ENCODE data around the gene PTPRT.

The PTPRT gene

GRCh38 chr20:42988319-42988718, 201.4 kb downstream of the PTPRT start:
- Histone ChIP-seq H3K9ac (ENCODE audit: low read length) (no peak overlapping the region), H3K9me3 (ENCODE audit: insufficient read depth, low read length) (no peaks in the 10 kb centered on the region), H2AFZ (ENCODE audit: low read depth, low read length, severe bottlenecking) (no peak overlapping the region), H3K36me3 (ENCODE audit: low read length) (no peaks in the 10 kb centered on the region), H3K79me2 (ENCODE audit: insufficient read depth, low read length) (no peaks in the 10 kb centered on the region), H3K27ac (ENCODE audit: low read depth, low read length) (no peak overlapping the region), H3F3A (ENCODE audit: insufficient read depth) (no peaks in the 10 kb centered on the region), H3K27me3 (ENCODE audit: low read length) (no peaks in the 10 kb centered on the region), H3K9me2 (replicated peaks; ENCODE audit: insufficient read depth, low read length) (no peaks in the 10 kb centered on the region), H4K20me1 (ENCODE audit: low read depth, low read length) (no peaks in the 10 kb centered on the region), H3K4me3 (ENCODE audit: insufficient read depth, low read length, poor library complexity, severe bottlenecking) (no peak overlapping the region), H3K4me2 (ENCODE audit: low read depth, low read length, poor library complexity, severe bottlenecking) (no peak overlapping the region)
- TF ChIP-seq, protein P1, sequence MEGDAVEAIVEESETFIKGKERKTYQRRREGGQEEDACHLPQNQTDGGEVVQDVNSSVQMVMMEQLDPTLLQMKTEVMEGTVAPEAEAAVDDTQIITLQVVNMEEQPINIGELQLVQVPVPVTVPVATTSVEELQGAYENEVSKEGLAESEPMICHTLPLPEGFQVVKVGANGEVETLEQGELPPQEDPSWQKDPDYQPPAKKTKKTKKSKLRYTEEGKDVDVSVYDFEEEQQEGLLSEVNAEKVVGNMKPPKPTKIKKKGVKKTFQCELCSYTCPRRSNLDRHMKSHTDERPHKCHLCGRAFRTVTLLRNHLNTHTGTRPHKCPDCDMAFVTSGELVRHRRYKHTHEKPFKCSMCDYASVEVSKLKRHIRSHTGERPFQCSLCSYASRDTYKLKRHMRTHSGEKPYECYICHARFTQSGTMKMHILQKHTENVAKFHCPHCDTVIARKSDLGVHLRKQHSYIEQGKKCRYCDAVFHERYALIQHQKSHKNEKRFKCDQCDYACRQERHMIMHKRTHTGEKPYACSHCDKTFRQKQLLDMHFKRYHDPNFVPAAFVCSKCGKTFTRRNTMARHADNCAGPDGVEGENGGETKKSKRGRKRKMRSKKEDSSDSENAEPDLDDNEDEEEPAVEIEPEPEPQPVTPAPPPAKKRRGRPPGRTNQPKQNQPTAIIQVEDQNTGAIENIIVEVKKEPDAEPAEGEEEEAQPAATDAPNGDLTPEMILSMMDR (IDR thresholded peaks at IDR 0.05; ENCODE audit: insufficient read depth, low read length, poor library complexity, severe bottlenecking), result no peak
- TF ChIP-seq EZH2phosphoT487 (conservative IDR thresholded peaks at IDR 0.05; ENCODE audit: low read length), result no peak

- Histone ChIP-seq H4K20me1 (ENCODE audit: low read depth, low read length) (no peaks in the 10 kb centered on the region), H3K4me2 (ENCODE audit: low read depth, low read length, poor library complexity, severe bottlenecking) (no peak overlapping the region)
Measured at GRCh38 chr20:42987376-42988114, 202.2 kb downstream of the PTPRT start.

GRCh38 chr20:42986143-42986773, 203.4 kb downstream of the PTPRT start:
- H3K79me2 ChIP-seq (ENCODE audit: insufficient read depth, low read length), result no peaks in the 10 kb centered on the region
- no peaks in the 10 kb centered on the region for H3K9me3 ChIP-seq (ENCODE audit: insufficient read depth, low read length)
- H3F3A ChIP-seq (ENCODE audit: insufficient read depth), result no peaks in the 10 kb centered on the region
- no peaks in the 10 kb centered on the region for H4K20me1 ChIP-seq (ENCODE audit: low read depth, low read length)
- no peak overlapping the region for H3K4me2 ChIP-seq (ENCODE audit: low read depth, low read length, poor library complexity, severe bottlenecking)
- H3K9ac ChIP-seq (ENCODE audit: low read length), result no peak overlapping the region
- H3K27me3 ChIP-seq (ENCODE audit: low read length), result no peaks in the 10 kb centered on the region
- H3K9me2 ChIP-seq (replicated peaks; ENCODE audit: insufficient read depth, low read length), result no peaks in the 10 kb centered on the region
- no peak overlapping the region for H3K27ac ChIP-seq (ENCODE audit: low read depth, low read length)
- H3K4me3 ChIP-seq (ENCODE audit: insufficient read depth, low read length, poor library complexity, severe bottlenecking), result no peak overlapping the region
- H2AFZ ChIP-seq (ENCODE audit: low read depth, low read length, severe bottlenecking), result no peak overlapping the region
- TF ChIP-seq EZH2phosphoT487 (conservative IDR thresholded peaks at IDR 0.05; ENCODE audit: low read length), result no peak
- TF ChIP-seq, protein P1 (IDR thresholded peaks at IDR 0.05; ENCODE audit: insufficient read depth, low read length, poor library complexity, severe bottlenecking), result no peak
- H3K36me3 ChIP-seq (ENCODE audit: low read length), result no peaks in the 10 kb centered on the region

More at GRCh38 chr20:42987376-42988114, 202.2 kb downstream of the PTPRT start:
- H3K9me2 ChIP-seq (replicated peaks; ENCODE audit: insufficient read depth, low read length), result no peaks in the 10 kb centered on the region
- no peaks in the 10 kb centered on the region for H3K79me2 ChIP-seq (ENCODE audit: insufficient read depth, low read length)
- H3K36me3 ChIP-seq (ENCODE audit: low read length), result no peaks in the 10 kb centered on the region
- H3K27me3 ChIP-seq (ENCODE audit: low read length), result no peaks in the 10 kb centered on the region
- H3K27ac ChIP-seq (ENCODE audit: low read depth, low read length), result no peak overlapping the region
- no peaks in the 10 kb centered on the region for H3K9me3 ChIP-seq (ENCODE audit: insufficient read depth, low read length)
- no peak overlapping the region for H2AFZ ChIP-seq (ENCODE audit: low read depth, low read length, severe bottlenecking)
- H3K9ac ChIP-seq (ENCODE audit: low read length), result no peak overlapping the region
- TF ChIP-seq, protein P1 (IDR thresholded peaks at IDR 0.05; ENCODE audit: insufficient read depth, low read length, poor library complexity, severe bottlenecking), result no peak
- TF ChIP-seq EZH2phosphoT487 (conservative IDR thresholded peaks at IDR 0.05; ENCODE audit: low read length), result no peak
- H3F3A ChIP-seq (ENCODE audit: insufficient read depth), result no peaks in the 10 kb centered on the region
- H3K4me3 ChIP-seq (ENCODE audit: insufficient read depth, low read length, poor library complexity, severe bottlenecking), result no peak overlapping the region

All from SU-DHL-6 (cell line).